ENCODE data around the gene DNTTIP2.
"Not testable (repeated sequence)": the region's sequence is repeated elsewhere in the genome, so short reads cannot be mapped to it uniquely, and the experiment has no call there.

DNTTIP2 gene, protein sequence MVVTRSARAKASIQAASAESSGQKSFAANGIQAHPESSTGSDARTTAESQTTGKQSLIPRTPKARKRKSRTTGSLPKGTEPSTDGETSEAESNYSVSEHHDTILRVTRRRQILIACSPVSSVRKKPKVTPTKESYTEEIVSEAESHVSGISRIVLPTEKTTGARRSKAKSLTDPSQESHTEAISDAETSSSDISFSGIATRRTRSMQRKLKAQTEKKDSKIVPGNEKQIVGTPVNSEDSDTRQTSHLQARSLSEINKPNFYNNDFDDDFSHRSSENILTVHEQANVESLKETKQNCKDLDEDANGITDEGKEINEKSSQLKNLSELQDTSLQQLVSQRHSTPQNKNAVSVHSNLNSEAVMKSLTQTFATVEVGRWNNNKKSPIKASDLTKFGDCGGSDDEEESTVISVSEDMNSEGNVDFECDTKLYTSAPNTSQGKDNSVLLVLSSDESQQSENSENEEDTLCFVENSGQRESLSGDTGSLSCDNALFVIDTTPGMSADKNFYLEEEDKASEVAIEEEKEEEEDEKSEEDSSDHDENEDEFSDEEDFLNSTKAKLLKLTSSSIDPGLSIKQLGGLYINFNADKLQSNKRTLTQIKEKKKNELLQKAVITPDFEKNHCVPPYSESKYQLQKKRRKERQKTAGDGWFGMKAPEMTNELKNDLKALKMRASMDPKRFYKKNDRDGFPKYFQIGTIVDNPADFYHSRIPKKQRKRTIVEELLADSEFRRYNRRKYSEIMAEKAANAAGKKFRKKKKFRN

DNA sequence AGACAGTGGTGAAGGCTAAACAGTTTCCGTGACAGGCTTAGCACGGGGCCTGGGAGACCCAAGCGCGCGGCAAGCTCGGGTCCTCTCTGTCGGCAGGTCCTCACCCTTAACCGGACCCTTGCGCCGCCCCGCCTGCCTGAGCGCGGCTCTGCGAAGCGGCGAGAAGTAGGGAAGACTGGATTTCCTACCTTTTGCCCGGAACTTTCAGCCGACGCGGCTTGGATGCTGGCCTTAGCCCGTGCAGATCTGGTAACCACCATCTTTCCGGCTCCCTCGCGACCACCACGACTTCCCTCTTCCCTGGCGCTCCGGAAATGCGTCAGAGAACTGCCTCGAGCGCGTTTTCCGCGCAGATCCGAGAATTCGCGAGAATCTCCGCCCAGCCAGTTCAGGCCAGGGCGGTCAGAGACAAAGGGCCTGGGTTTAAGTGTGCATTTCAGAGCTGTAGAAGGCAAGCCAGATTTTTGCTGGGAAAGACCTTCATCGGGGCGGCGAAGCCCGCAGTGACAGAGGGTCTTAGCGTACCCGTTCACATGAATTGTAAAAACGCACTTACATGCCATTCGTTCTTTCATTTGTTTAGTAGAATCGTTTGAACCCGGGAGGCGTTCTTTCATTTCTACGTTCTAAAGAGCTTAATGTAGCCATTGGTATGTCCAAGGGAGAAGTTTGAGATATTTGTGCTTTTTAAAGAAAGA lies at the start of gene DNTTIP2:
Gene DNTTIP2 (minus strand): TSS at position 318 of the 698 bp plus-strand sequence. CDS start 58 bp downstream, at position 260.
- peak; percentile 54 for DNase-seq (ENCODE audit: low spot score)

DNA sequence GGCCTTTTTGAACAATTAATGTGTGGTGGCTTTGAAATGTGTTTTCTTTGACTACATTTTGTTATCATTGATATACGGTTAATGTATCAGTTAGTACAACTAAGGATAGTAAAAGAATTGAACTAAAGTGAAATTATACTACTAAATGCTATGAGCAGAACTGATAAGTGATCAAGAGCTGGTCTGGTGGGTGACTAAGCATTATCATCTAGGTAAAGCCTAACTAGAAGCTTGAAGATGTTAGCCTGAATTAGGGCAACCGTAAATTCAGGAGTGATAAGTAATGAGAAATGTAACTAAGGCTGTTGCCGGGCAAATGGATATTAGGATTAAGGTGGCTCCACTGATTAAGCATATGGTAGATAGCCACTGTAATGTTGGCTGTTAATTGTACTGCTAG lies 46.2 kb upstream of the DNTTIP2 start:
- no peak for DNase-seq (ENCODE audit: low spot score)

DNA sequence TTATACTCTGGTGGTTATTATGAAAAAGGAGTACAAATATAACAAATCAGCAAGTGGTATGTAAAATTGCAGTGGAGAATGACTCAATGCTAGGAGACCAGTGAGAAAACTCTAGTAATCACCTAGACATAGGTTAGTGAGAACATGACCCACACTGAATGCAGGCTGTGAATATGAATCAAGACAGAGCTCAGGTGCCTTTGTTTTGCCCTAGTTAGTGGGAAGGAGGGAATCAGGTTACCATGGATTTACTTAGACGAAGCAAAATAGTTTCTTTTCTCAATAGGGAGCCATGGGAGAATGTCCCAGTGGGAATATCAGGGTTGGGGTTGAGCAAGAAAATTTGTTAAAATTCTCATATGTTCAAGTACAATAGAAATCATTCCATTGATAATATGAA lies 40.8 kb upstream of the DNTTIP2 start:
- DNase-seq (ENCODE audit: low spot score): no peak

DNA sequence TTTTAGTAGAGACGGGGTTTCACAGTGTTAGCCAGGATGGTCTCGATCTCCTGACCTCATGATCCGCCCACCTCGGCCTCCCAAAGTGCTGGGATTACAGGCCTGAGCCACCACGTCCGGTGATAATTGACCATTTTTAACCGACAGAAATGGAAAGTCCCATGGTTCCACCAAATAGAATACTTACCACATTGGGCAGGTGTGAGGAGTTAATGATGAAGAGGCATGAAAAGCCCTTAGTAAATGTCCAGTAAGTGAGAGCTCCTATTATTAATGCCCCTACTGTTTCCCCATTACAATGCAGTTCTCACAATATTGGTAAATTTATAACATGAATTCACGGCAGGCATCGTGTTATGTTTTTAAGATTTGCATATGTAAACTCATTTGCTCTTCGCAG lies 38.3 kb upstream of the DNTTIP2 start:
- no peak for DNase-seq (ENCODE audit: low spot score)

DNA sequence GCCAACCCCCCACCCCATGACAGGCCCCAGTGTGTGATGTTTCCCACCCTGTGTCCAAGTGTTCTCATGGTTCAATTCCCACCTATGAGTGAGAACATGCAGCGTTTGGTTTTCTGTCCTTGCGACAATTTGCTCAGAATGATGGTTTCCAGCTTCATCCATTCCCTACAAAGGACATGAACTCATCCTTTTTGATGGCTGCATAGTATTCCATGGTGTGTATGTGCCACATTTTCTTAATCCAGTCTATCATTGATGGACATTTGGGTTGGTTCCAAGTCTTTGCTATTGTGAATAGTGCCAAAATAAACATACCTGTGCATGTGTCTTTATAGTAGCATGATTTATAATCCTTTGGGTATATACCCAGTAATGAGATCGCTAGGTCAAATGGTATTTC lies 31.9 kb upstream of the DNTTIP2 start:
- not testable (repeated sequence) for DNase-seq (ENCODE audit: low spot score)

DNA sequence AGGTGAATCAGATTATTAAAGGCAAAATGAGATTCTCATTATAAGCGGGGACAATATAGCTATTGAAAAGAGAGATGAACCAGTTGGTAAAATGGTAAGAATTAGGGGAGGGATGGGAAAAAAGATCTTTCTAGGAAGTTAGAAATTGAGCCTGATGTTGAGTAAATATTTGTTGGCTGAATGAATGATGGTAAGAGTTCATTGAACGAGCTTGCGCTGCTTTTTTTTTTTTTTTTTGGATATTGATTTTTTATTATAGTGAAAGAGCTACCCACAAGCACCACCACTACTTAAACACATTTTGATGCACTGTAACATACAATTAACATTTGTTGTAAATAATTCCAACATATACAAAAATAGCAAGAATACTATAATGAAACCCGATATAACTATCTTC lies 31.3 kb upstream of the DNTTIP2 start:
- DNase-seq (ENCODE audit: low spot score): no peak

DNA sequence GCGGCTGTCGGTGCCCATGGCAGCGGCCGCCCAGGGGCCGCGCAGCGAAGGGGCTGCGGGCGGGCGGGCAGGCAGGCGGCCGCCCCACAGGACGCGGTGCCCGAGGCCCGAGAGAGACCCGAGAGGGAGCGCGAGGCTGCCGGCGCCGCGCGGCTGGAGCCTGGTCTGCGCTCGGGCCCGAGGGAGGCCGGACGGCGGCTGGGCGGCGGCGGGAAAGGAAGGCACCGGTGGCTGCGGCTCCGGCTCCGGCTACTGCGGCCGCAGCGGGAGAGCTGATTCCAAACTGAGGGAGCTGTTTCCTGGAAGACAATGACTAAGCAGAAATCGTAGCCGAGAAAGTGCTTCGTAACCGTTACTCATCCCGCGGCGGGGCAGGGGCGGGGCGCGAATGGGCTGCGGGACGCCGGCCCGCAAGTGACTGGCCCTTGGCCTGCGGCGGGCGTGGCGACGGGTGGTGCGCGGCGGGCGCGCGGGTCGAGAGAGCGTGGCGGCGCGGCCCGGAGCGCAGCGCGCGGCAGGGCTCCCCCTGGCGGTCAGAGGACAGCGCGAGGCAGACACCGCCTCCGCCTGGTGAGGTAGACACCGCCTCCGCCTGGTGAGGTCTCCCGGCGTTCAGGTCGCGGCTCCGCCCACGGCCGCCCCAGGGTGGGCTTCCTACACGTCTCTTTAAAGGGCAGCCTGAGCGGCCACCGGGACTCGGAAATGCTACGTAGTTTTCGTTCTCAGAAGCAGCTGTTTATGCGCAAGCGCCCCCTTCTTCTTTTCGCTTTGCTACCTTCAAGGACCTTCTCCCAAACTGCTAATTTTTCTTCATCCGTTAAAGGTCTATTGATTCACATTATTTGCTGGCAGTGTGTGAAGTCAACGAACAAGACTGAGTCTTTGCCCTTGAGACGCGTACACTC lies 30.4 kb upstream of the DNTTIP2 start, which contains the start of gene GCLM:
Gene GCLM (minus strand): TSS at position 285 of the 905 bp plus-strand sequence. CDS start 267 bp downstream, at position 18.
- peak; percentile 80 for DNase-seq (ENCODE audit: low spot score)

DNA sequence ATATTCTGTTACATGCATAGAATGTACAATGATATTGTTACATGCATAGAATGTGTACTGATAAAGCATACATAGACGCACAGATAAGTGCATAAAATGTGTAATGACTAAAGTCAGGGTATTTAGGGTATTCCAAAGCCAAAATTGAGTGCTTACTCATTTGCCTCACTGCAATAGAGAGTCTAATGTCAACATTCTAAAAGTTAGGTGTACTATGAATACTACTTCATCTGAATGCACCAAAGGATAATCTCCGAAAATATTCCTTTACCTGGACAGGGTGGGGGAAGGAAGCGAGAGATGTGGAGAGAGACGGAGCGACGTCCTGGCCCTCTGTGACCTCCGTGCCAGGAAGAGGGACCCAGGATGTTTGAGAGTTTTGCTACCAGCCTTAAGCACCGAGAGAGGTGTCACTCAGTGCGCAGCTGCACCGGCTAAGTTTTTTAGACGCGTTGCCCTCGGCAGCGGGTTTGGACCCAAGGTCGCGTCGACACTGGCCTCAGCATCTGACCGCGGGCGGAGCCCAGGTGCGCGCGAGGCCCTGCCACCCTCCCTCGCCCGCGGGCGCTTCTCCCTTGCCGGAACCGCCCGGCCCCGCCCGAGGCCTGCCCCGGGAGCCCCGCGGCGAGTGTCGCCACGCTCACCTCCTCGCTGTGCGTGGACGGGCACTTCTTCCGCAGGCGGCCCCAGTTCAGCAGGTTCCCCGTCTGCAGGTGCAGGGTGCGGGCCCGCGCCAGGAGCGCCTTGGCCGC lies 29.6 kb upstream of the DNTTIP2 start:
- DNase-seq (ENCODE audit: low spot score): peak; percentile 24

DNA sequence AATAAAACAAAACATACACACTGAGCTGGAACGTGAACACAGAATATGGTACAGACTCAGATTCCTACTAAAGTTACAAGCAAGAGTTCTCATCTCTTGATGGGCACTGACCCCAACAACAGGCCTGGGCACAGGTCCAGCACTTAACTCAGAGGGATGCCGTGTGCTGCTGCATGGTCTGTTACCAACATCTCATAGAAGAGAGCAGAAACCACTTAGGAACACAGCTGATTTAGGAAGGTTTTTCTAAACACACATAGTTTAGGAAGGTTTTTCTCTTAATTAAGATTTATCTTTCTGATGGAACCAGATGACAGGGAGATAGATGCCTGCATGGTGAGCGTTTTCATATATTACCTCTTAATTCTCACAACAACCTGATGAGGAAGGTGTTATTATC lies 28.7 kb upstream of the DNTTIP2 start:
- DNase-seq (ENCODE audit: low spot score): peak; percentile 40

DNA sequence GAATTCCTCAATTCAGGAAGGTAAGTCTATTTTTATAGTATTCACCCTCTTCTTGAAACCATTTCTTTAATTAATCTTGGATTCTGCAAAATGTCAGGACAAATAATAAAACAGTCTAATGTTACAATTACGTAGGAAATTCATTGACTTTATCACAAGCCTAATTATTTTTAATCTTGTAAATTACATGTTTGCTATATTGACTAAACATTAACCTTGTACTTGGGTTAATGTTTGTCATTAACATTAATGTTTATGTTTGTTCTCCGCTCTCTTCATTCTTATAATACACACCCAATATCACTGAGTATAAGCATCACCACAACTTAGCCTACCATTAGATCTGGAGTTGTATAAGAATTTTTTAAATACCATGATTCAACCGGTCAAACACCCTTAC lies 27.5 kb upstream of the DNTTIP2 start:
- no peak for DNase-seq (ENCODE audit: low spot score)

DNA sequence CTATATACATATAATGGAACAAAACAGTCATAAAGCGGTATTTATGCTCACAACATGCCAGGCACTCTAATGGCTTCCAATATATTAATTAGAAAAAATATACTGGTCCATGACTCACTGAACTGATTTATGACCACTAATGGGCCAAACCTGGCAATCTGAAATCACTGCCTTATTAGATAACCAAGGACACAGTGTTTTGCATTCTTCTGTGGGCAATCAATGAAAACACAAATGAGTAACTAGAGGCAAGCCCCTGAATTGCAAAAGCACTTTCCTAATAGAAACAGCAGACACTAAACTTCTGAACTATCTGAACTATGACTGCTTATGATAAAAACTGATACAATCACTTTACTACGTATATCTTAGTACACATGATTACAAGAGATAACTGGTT lies 26.7 kb upstream of the DNTTIP2 start:
- DNase-seq (ENCODE audit: low spot score): peak; percentile 23

DNA sequence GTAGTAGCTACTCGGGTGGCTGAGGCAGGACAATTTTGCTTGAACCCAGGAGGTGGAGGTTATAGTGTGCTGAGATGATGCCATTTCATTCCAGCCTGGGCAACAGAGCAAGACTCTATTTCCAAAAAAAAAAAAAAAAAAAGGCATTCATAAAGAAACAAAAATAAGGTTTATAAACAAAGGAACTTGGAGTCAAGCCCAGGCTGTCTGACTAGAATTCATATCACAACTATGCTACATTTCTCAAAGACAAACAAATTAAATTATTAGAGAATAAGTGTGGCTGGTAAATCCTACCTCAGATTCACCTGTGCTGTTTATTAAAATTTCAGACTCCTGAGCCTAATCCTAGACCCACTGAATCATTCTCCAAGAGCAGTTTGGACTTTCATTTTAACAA lies 26.0 kb upstream of the DNTTIP2 start:
- no peak for DNase-seq (ENCODE audit: low spot score)

DNA sequence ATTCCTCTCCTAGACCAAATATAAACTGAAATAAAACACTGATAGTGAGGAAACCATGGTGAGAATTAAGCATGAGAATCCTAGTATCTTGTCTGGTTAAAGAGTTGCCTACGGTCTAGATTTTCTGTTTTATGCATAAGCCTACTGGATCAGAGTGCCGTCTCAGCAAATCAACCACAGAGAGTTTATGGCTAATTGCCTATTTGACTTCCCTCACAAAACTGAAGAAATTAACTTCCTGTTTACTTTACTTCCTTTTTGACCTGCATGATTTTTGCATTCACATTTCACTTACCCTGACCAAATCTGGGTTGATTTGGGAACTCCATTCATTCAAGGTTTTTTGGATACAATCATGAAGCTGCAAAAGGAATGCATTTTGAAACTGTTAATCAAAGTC lies 25.2 kb upstream of the DNTTIP2 start:
- DNase-seq (ENCODE audit: low spot score): no peak

DNA sequence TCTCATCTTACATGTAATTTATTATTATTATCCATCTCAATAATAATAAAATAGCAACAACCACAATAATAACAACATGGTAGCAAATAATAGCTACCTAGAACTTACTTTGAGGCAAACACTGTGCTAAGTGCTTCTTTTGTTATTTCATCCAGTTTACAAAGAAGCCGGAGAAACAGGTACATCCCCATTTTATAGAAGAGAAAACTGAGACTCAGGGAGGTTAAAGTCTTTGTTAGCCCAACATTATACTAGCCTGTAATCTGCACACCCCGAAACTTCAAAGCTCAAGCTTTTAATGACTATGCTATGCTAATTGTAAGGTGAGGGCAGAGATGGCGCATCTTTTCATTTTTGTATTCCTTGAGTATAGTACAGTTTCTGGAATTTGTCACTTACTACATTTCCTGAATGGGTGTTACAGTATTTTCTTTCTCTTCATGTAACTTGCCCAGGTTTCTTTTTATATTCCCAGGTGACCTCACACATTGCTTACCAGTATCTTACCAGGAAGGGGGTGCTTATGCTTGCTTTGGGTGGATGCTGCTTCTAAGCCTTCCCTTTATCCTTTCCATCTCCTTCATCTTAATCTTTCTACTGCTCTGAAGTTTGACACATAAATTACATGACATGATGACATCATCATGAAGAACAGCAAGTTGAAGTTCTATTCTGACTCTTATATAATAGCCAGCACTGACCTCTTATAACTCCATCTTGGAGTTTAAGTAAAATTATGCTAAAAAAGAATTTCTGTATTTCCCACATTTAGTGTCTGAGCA lies 21.9 kb upstream of the DNTTIP2 start:
- no peak for DNase-seq (ENCODE audit: low spot score)

DNA sequence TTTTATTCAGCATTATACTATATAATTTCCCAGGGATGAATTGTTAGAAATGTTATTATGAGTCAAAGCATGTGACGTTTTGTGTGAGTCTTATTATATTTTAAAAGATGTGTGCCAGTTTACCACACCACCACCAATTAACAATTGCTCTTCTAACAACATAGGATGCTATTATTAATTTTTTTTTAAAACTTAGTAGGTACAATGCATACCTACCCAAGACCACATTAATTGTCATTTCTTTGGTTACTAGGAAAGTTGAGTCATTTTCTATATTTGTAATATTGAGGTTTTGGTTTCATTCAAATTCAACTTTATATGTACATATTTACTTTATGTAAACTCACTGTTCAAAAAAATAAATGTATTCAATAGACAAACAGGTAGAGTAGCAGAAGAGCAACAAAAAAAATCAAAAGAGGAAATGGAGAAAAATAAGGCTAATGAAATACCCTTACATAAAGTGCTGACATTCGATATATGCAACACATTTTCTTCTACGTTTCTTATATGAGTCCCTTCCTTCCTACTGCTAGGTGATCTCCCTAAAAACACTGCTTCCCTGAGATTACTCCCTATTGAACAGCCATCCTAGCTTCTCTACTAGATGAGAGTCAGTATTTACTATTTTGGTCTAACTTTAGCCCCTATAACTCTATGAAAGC lies 20.7 kb upstream of the DNTTIP2 start:
- DNase-seq (ENCODE audit: low spot score): no peak

DNA sequence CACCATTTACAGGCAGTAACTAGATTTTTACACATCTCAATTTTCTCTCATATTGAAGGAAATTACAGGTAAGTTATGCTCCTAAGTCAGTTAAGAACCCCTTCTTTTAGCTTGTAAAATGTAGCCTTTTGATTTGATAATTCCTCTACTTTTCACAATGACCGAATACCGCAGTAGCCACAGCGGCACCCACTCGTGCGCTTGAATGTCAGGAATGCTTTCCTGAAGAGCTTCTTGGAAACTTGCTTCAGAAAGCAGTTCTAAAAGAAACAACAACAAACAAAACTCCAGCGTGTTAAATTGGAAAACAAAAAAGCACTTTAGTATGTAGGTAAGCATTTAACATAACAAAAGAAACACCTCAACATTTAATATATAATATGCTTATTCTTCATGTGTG lies 9.9 kb upstream of the DNTTIP2 start:
- DNase-seq (ENCODE audit: low spot score): no peak

DNA sequence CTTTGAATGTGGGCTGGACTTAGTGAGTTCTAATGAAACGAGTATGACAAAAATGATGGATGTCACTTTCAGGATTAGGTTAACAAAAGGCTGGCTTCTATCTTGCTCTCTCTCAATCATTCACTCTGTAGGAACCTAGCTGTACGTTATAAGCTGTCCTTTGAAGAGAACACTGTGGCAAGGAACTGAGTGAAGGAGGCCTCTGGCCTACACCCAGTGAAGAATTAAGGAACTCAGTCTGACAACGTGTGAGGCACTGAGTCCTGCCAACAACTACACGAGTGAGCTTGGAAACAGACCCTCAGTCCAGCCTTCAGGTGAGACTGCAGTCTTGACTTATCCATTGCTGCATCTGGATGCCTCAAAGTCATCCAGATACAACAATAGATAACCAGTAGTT lies 3.3 kb upstream of the DNTTIP2 start:
- no peak for DNase-seq (ENCODE audit: low spot score)

DNA sequence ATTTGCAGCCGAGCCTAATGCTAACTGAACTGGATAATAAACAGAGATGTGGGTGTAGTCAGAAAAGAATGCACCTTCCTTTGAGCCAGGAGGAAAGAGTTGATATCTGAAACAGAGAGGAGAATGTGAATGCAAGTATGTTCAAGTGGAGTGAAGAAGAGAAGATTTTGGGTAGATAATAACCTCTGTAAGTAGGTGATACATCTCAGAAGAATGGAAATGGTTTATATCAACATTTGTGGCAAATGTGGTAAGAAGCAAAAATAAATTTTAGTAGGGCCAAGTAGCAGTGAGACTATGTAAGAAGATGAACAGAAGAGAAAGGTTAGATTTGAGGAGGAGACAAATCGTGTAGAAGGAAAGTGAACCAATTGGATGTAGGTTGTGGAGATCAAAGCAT lies 1.7 kb upstream of the DNTTIP2 start:
- DNase-seq (ENCODE audit: low spot score): no peak

DNA sequence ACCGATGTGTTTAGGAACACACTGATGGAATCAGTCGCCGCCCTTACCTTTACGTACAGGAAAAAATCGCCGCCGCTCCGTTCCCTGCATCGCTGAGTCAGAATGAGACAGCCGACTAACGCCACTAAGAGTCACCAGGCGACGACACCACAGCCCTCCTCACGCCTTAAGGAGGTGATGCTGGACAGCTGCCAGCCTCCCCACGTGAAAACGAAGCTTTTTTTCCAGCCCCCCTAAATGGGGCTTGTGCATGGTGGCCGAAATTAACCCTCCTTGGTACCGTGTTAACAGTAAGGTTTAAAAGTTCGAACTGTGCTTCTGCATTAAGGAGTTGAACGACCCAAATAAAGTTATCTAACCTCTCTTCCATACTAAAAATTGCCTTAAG lies 511 bp downstream of the DNTTIP2 start:
- no peak for DNase-seq (ENCODE audit: low spot score)

DNA sequence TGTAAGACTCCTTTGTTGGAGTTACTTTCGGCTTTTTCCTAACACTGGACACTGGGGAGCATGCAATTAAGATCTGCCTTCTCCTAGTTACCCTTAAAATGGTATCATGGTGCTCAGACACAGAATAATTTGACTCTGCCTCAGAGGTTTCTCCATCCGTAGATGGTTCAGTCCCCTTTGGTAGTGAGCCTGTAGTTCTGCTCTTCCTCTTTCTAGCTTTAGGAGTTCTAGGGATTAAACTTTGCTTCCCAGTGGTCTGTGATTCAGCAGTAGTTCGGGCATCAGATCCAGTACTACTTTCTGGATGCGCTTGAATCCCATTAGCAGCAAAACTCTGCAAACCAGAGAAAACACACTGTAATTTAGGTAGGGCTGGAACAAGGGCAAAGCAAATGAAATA lies 1.5 kb downstream of the DNTTIP2 start:
- no peak for DNase-seq (ENCODE audit: low spot score)
